ENCODE results near the gene ZNF765. TPM values are rescaled to one million over a fixed set of nuclear protein-coding genes. Genes with fewer than 3 reads are reported as not detected.
"Not testable (repeated sequence)": the region's sequence is repeated elsewhere in the genome, so short reads cannot be mapped to it uniquely, and the experiment has no call there.

The ZNF765 gene
- total and polyA plus RNA-seq, 2 experiments from 2014 or later, result 10.3 to 33.4 TPM

GRCh38 chr19:53357821-53358581 lies 36.9 kb upstream of the ZNF765 start (continued):
- TF ChIP-seq ZNF462 (CRISPR knock-in tag; IDR thresholded peaks at IDR 0.05) (no peak), POLR2AphosphoS5 (IDR thresholded peaks at IDR 0.05; ENCODE audit: low read depth) (no peak), CREB1 (CRISPR knock-in tag; IDR thresholded peaks at IDR 0.05; ENCODE audit: low read depth) (no peak)

GRCh38 chr19:53360056-53360455 lies 34.9 kb upstream of the ZNF765 start:
- not testable (repeated sequence) for H3K27ac Mint-ChIP-seq; ATAC-seq; H4K20me1 ChIP-seq (replicated peaks; ENCODE audit: insufficient read depth); H3K27me3 Mint-ChIP-seq (ENCODE audit: insufficient read depth, low read depth, poor library complexity); H3K27ac ChIP-seq (ENCODE audit: low read depth); H3F3A ChIP-seq (replicated peaks; ENCODE audit: low read depth); H3K27me3 ChIP-seq (ENCODE audit: insufficient read depth); H3K79me2 ChIP-seq (replicated peaks; ENCODE audit: insufficient read depth); H3K36me3 ChIP-seq (ENCODE audit: insufficient read depth); H3K4me3 Mint-ChIP-seq; H3K4me2 ChIP-seq; H3K4me3 ChIP-seq; DNase-seq (ENCODE audit: low spot score); H3K4me1 ChIP-seq (ENCODE audit: insufficient read depth); H2AFZ ChIP-seq; H3K9me2 ChIP-seq (ENCODE audit: insufficient read depth)
- Mint-ChIP-seq H3K4me1 (peaks cover 14% of the 10 kb centered on the region; the same call in 2 of the 3 replicates), H3K36me3 (ENCODE audit: low read depth) (peaks cover 32% of the 10 kb centered on the region), H3K9me3 (peaks cover 46% of the 10 kb centered on the region)
